Measurements from ENCODE around the gene CLK2.

GRCh38 chr1:155242805-155243358, 30.4 kb downstream of the CLK2 start:
- TF ChIP-seq CTCF (IDR thresholded peaks at IDR 0.05) = no peak
- TF ChIP-seq EP300 (IDR thresholded peaks at IDR 0.05) = no peak
- TF ChIP-seq POLR2AphosphoS5 (IDR thresholded peaks at IDR 0.05) = peak in 1 of 2 donors; percentile 20

All from esophagus muscularis mucosa (tissue), 4 donors.